Nephron (organoid): Measurements from ENCODE around the gene ARMC6.

Experiments used
- H3K27ac Mint-ChIP-seq, 3 experiments: 2 replicates each; pipeline ENCODE4 v1.8.0; 2020; ENCODE audit warnings: mixed read lengths in 3 of 3, mild to moderate bottlenecking in 2 of 3, moderate library complexity in 1 of 3
- H3K27me3 Mint-ChIP-seq: 2 replicates; pipeline ENCODE4 v1.8.0; 2021; ENCODE audit warnings: low read depth, mild to moderate bottlenecking, moderate library complexity, mixed read lengths
- H3K36me3 Mint-ChIP-seq: 2 replicates; pipeline ENCODE4 v1.8.0; 2020; ENCODE audit warnings: low read depth, mixed read lengths
- H3K4me1 Mint-ChIP-seq: 2 replicates; pipeline ENCODE4 v1.8.0; 2020; ENCODE audit warnings: mixed read lengths
- H3K4me3 Mint-ChIP-seq, 3 experiments: 2 replicates each; pipeline ENCODE4 v1.8.0; 2020; ENCODE audit warnings: mild to moderate bottlenecking in 3 of 3, mixed read lengths in 3 of 3, moderate library complexity in 2 of 3
- H3K9me3 Mint-ChIP-seq: 2 replicates; pipeline ENCODE4 v1.8.0; 2020; ENCODE audit warnings: mixed read lengths
- CTCF ChIP-seq, 3 experiments: fragments of 200-600 bp; sonication (generic); IDR thresholded peaks; one replicate each; pipeline ENCODE4 v1.5.0; 2021; ENCODE audit warnings: antibody characterized with exemption in 3 of 3; ENCODE audit not compliant: unreplicated experiment in 3 of 3

The ARMC6 gene

GRCh38 chr19:19083413-19084178, 50.2 kb downstream of the ARMC6 start:
- Mint-ChIP-seq H3K27ac (no peak overlapping the region), H3K27me3 (no peaks in the 10 kb centered on the region), H3K4me1 (peaks cover 11% of the 10 kb centered on the region), H3K36me3 (no peaks in the 10 kb centered on the region), H3K4me3 (no peak overlapping the region), H3K9me3 (no peaks in the 10 kb centered on the region)
- no peak for TF ChIP-seq CTCF (IDR thresholded peaks at IDR 0.05; ENCODE audit: unreplicated experiment in 3 of 3)

DNA sequence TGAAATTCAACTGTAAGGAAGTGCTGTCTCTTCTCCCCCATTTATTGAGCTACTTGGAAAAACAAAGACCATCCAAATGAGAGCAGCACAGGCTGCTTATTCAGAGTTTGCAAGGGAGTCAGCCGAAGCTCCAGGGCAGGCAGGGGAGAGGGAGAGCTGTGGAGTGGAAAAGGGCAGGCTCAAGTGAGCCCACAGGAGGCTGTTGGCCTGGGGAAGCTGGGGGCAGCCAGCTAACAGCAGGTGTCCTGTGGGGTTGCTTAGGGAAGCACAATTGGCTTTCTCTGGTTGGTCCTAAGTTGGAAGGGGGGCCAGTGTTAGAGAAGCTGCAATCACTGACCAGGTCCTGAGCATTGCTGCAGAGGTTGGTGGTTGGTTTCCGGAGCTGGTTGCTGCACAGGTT, 54.3 kb downstream of the ARMC6 start:
- H3K27me3 Mint-ChIP-seq, result no peaks in the 10 kb centered on the region
- no peaks in the 10 kb centered on the region for H3K9me3 Mint-ChIP-seq
- TF ChIP-seq CTCF (IDR thresholded peaks at IDR 0.05; ENCODE audit: unreplicated experiment in 3 of 3), result no peak
- peaks cover 9% of the 10 kb centered on the region for H3K4me1 Mint-ChIP-seq
- H3K4me3 Mint-ChIP-seq, result no peak overlapping the region
- no peaks in the 10 kb centered on the region for H3K36me3 Mint-ChIP-seq
- peak overlapping the region in 2 of 3 experiments; percentile 13 to 54 for H3K27ac Mint-ChIP-seq

GRCh38 chr19:19094513-19094912, 61.1 kb downstream of the ARMC6 start:
- peaks cover 4% of the 10 kb centered on the region for H3K4me1 Mint-ChIP-seq
- no peak overlapping the region for H3K4me3 Mint-ChIP-seq
- H3K9me3 Mint-ChIP-seq, result no peaks in the 10 kb centered on the region
- H3K27me3 Mint-ChIP-seq, result no peaks in the 10 kb centered on the region
- peak overlapping the region in 2 of 3 experiments; percentile 7 to 93 for H3K27ac Mint-ChIP-seq
- TF ChIP-seq CTCF (IDR thresholded peaks at IDR 0.05; ENCODE audit: unreplicated experiment in 3 of 3), result no peak
- peaks cover 3% of the 10 kb centered on the region for H3K36me3 Mint-ChIP-seq

DNA sequence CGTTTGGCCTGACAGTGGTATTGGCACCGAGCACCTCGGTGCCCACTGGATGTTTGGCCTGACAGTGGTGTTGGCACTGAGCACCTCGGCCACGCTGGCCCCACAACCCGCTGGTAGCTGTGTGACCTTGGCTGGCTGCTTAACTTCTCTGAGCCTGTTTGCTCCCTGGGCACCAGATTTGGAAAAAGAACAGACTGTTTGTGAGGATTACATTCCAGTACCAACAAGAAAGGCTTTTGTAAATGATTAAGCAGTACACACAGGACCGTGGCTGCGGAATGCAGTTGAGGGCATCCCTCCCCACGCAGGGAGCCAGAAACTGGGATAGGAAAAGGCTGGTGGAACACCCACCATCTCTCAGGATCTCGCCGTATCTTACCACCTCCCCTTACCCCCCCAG, 62.3 kb downstream of the ARMC6 start:
- Mint-ChIP-seq H3K27ac (no peak overlapping the region), H3K27me3 (no peaks in the 10 kb centered on the region), H3K9me3 (no peaks in the 10 kb centered on the region), H3K4me3 (no peak overlapping the region), H3K4me1 (no peaks in the 10 kb centered on the region), H3K36me3 (peaks cover 3% of the 10 kb centered on the region)
- no peak for TF ChIP-seq CTCF (IDR thresholded peaks at IDR 0.05; ENCODE audit: unreplicated experiment in 3 of 3)

GRCh38 chr19:19096641-19097627, 63.5 kb downstream of the ARMC6 start:
- Mint-ChIP-seq H3K27me3 (no peaks in the 10 kb centered on the region), H3K4me3 (no peak overlapping the region), H3K4me1 (no peaks in the 10 kb centered on the region), H3K9me3 (no peaks in the 10 kb centered on the region), H3K27ac (peak overlapping the region in 1 of 3 experiments; percentile 85), H3K36me3 (peaks cover 3% of the 10 kb centered on the region)
- no peak for TF ChIP-seq CTCF (IDR thresholded peaks at IDR 0.05; ENCODE audit: unreplicated experiment in 3 of 3)
